ENCODE data around the gene FGD3. TPM values are rescaled to one million over a fixed set of nuclear protein-coding genes. Genes with fewer than 3 reads are reported as not detected.

The FGD3 gene
- total RNA-seq, 2 experiments from 2014 or later = 104 to 107 TPM

GRCh38 chr9:93036887-93037475 is 89.7 kb downstream of the FGD3 start:
- Mint-ChIP-seq H3K4me1 (ENCODE audit: low read depth) (peaks cover 29% of the 10 kb centered on the region), H3K4me3 (no peak overlapping the region), H3K36me3 (ENCODE audit: low read depth) (peaks cover 33% of the 10 kb centered on the region), H3K9me3 (ENCODE audit: insufficient read depth) (no peaks in the 10 kb centered on the region), H3K27ac (no peak overlapping the region), H3K27me3 (ENCODE audit: low read depth) (no peaks in the 10 kb centered on the region)
- CTCF ChIA-PET = interaction anchor here (1.5 to 1.6 kb wide), 2 partner anchors 9 to 11 kb away, joined by 3 to 4 read pairs; no protein-coding TSS in a partner anchor
- ATAC-seq = no peak
- POLR2A ChIA-PET = interaction anchor here (1.0 to 1.6 kb wide), 4 partner anchors 9 to 59 kb away, joined by 3 to 5 read pairs (median 4); no protein-coding TSS in a partner anchor
- no peak for DNase-seq

GRCh38 chr9:93037476-93037971 is 90.2 kb downstream of the FGD3 start:
- peaks cover 28% of the 10 kb centered on the region for H3K4me1 Mint-ChIP-seq (ENCODE audit: low read depth)
- no peak overlapping the region for H3K4me3 Mint-ChIP-seq
- ChIA-PET POLR2A (interaction anchor here (1.0 to 1.6 kb wide), 4 partner anchors 10 to 60 kb away, joined by 3 to 5 read pairs (median 4); no protein-coding TSS in a partner anchor), CTCF (interaction anchor here (1.5 to 1.6 kb wide), 2 partner anchors 9 to 11 kb away, joined by 3 to 4 read pairs; no protein-coding TSS in a partner anchor)
- H3K27me3 Mint-ChIP-seq (ENCODE audit: low read depth) = no peaks in the 10 kb centered on the region
- peaks cover 28% of the 10 kb centered on the region for H3K36me3 Mint-ChIP-seq (ENCODE audit: low read depth)
- ATAC-seq (no peak), DNase-seq (no peak)
- no peak overlapping the region for H3K27ac Mint-ChIP-seq
- no peaks in the 10 kb centered on the region for H3K9me3 Mint-ChIP-seq (ENCODE audit: insufficient read depth)

GRCh38 chr9:93038918-93039317 is 91.6 kb downstream of the FGD3 start:
- Mint-ChIP-seq H3K27ac (peak overlapping the region; percentile 25), H3K4me3 (no peak overlapping the region), H3K36me3 (ENCODE audit: low read depth) (peaks cover 20% of the 10 kb centered on the region), H3K4me1 (ENCODE audit: low read depth) (peaks cover 41% of the 10 kb centered on the region), H3K27me3 (ENCODE audit: low read depth) (no peaks in the 10 kb centered on the region), H3K9me3 (ENCODE audit: insufficient read depth) (no peaks in the 10 kb centered on the region)
- ChIA-PET POLR2A (interaction anchor here (0.7 to 1.2 kb wide), 3 partner anchors 11 to 26 kb away, joined by 3 to 4 read pairs (median 4); no protein-coding TSS in a partner anchor), CTCF (interaction anchor here (1.3 to 1.5 kb wide), 2 partner anchors 35 to 70 kb away, joined by 3 to 6 read pairs; no protein-coding TSS in a partner anchor)
- ATAC-seq (no peak), DNase-seq (no peak)

GRCh38 chr9:93039456-93039855 is 92.1 kb downstream of the FGD3 start:
- no peak for ATAC-seq
- Mint-ChIP-seq H3K4me1 (ENCODE audit: low read depth) (peaks cover 42% of the 10 kb centered on the region), H3K27me3 (ENCODE audit: low read depth) (no peaks in the 10 kb centered on the region), H3K36me3 (ENCODE audit: low read depth) (peaks cover 15% of the 10 kb centered on the region), H3K9me3 (ENCODE audit: insufficient read depth) (no peaks in the 10 kb centered on the region), H3K4me3 (no peak overlapping the region), H3K27ac (peak overlapping the region; percentile 20)
- POLR2A ChIA-PET = interaction anchor here (0.7 to 1.2 kb wide), 3 partner anchors 10 to 26 kb away, joined by 3 to 4 read pairs (median 4); no protein-coding TSS in a partner anchor
- CTCF ChIA-PET = interaction anchor here (1.3 to 1.5 kb wide), 2 partner anchors 36 to 69 kb away, joined by 3 to 6 read pairs; no protein-coding TSS in a partner anchor
- DNase-seq = no peak

- ChIA-PET CTCF (interaction anchor here (1.3 to 1.5 kb wide), 2 partner anchors 36 to 69 kb away, joined by 3 to 6 read pairs; no protein-coding TSS in a partner anchor), POLR2A (interaction anchor here (1.2 kb wide), 1 partner anchor 10 kb away, joined by 4 read pairs; no protein-coding TSS in a partner anchor)
- Mint-ChIP-seq H3K36me3 (ENCODE audit: low read depth) (peaks cover 12% of the 10 kb centered on the region), H3K4me1 (ENCODE audit: low read depth) (peaks cover 42% of the 10 kb centered on the region), H3K27ac (peak overlapping the region; percentile 15), H3K27me3 (ENCODE audit: low read depth) (no peaks in the 10 kb centered on the region), H3K4me3 (no peak overlapping the region), H3K9me3 (ENCODE audit: insufficient read depth) (no peaks in the 10 kb centered on the region)
- DNase-seq (no peak), ATAC-seq (no peak)
These were observed 92.7 kb downstream of the FGD3 start for GRCh38 chr9:93039976-93040375.

- POLR2A ChIA-PET = interaction anchor here (0.7 kb wide), 1 partner anchor 12 kb away, joined by 4 read pairs; no protein-coding TSS in a partner anchor
- Mint-ChIP-seq H3K9me3 (ENCODE audit: insufficient read depth) (no peaks in the 10 kb centered on the region), H3K4me1 (ENCODE audit: low read depth) (peaks cover 42% of the 10 kb centered on the region), H3K27me3 (ENCODE audit: low read depth) (no peaks in the 10 kb centered on the region), H3K4me3 (no peak overlapping the region), H3K27ac (peak overlapping the region; percentile 15), H3K36me3 (ENCODE audit: low read depth) (peaks cover 12% of the 10 kb centered on the region)
- ATAC-seq (no peak), DNase-seq (no peak)
- CTCF ChIA-PET = interaction anchor here (1.3 to 1.5 kb wide), 2 partner anchors 37 to 68 kb away, joined by 3 to 6 read pairs; no protein-coding TSS in a partner anchor
These were observed 93.1 kb downstream of the FGD3 start for GRCh38 chr9:93040409-93040808.

GRCh38 chr9:93041108-93041802 is 93.9 kb downstream of the FGD3 start:
- Mint-ChIP-seq H3K4me3 (no peak overlapping the region), H3K9me3 (ENCODE audit: insufficient read depth) (no peaks in the 10 kb centered on the region), H3K4me1 (ENCODE audit: low read depth) (peaks cover 39% of the 10 kb centered on the region), H3K36me3 (ENCODE audit: low read depth) (peaks cover 12% of the 10 kb centered on the region), H3K27me3 (ENCODE audit: low read depth) (no peaks in the 10 kb centered on the region), H3K27ac (peak overlapping the region; percentile 79)
- POLR2A ChIA-PET = interaction anchor here (0.7 to 1.8 kb wide), 4 partner anchors 13 to 77 kb away, joined by 4 to 7 read pairs (median 4); no protein-coding TSS in a partner anchor
- DNase-seq (no peak), ATAC-seq (no peak)
- CTCF ChIA-PET = interaction anchor here (0.6 to 1.1 kb wide), 3 partner anchors 12 to 29 kb away, joined by 3 read pairs; no protein-coding TSS in a partner anchor

GRCh38 chr9:93043122-93043521 is 95.8 kb downstream of the FGD3 start:
- Mint-ChIP-seq H3K27ac (no peak overlapping the region), H3K9me3 (ENCODE audit: insufficient read depth) (no peaks in the 10 kb centered on the region)
- CTCF ChIA-PET = interaction anchor here (1.9 kb wide), 1 partner anchor 16 kb away, joined by 5 read pairs; no protein-coding TSS in a partner anchor

GRCh38 chr9:93045521-93045920 is 98.2 kb downstream of the FGD3 start:
- Mint-ChIP-seq H3K27me3 (ENCODE audit: low read depth) (peaks cover 4% of the 10 kb centered on the region), H3K36me3 (ENCODE audit: low read depth) (peaks cover 9% of the 10 kb centered on the region), H3K4me1 (ENCODE audit: low read depth) (peaks cover 44% of the 10 kb centered on the region), H3K4me3 (no peak overlapping the region), H3K27ac (no peak overlapping the region), H3K9me3 (ENCODE audit: insufficient read depth) (no peaks in the 10 kb centered on the region)
- ChIA-PET CTCF (no interaction called here), POLR2A (no interaction called here)
- no peak for DNase-seq
- ATAC-seq = no peak

More at GRCh38 chr9:93043122-93043521, 95.8 kb downstream of the FGD3 start:
- ATAC-seq = no peak
- peaks cover 9% of the 10 kb centered on the region for H3K36me3 Mint-ChIP-seq (ENCODE audit: low read depth)
- no peak overlapping the region for H3K4me3 Mint-ChIP-seq
- H3K4me1 Mint-ChIP-seq (ENCODE audit: low read depth) = peaks cover 33% of the 10 kb centered on the region
- DNase-seq = no peak
- peaks cover 2% of the 10 kb centered on the region for H3K27me3 Mint-ChIP-seq (ENCODE audit: low read depth)
- POLR2A ChIA-PET = no interaction called here

GRCh38 chr9:93048566-93049448 is 101.5 kb downstream of the FGD3 start:
- Mint-ChIP-seq H3K9me3 (ENCODE audit: insufficient read depth) (no peaks in the 10 kb centered on the region), H3K27ac (peak overlapping the region; percentile 32), H3K4me3 (no peak overlapping the region), H3K4me1 (ENCODE audit: low read depth) (peaks cover 23% of the 10 kb centered on the region), H3K27me3 (ENCODE audit: low read depth) (peaks cover 4% of the 10 kb centered on the region), H3K36me3 (ENCODE audit: low read depth) (peaks cover 4% of the 10 kb centered on the region)
- ChIA-PET POLR2A (interaction anchor here (0.6 to 1.4 kb wide), 3 partner anchors 15 to 23 kb away, joined by 3 to 4 read pairs (median 3); no protein-coding TSS in a partner anchor), CTCF (interaction anchor here (1.1 to 1.6 kb wide), 2 partner anchors 12 to 28 kb away, joined by 4 read pairs; no protein-coding TSS in a partner anchor)
- ATAC-seq = peak; percentile 77
- peak; percentile 58 for DNase-seq

Measured in activated CD8-positive, alpha-beta T cell treated with anti-CD3 and anti-CD28 coated beads, Interleukin-2, amount 10 ng/mL, durations not matched to agents 7 days and 5 days (primary cell).